HG03575 (cell line): ENCODE results near the gene MAN2B2.

ENCODE experiments used
- ATAC-seq: cut with Tn5 transposase; IDR thresholded peaks from one replicate; pipeline ENCODE4 v1.9.1; 2021; ENCODE audit not compliant: unreplicated experiment, insufficient number of reproducible peaks, low FRiP score; ENCODE audit errors: extremely low read depth

The MAN2B2 gene

DNA sequence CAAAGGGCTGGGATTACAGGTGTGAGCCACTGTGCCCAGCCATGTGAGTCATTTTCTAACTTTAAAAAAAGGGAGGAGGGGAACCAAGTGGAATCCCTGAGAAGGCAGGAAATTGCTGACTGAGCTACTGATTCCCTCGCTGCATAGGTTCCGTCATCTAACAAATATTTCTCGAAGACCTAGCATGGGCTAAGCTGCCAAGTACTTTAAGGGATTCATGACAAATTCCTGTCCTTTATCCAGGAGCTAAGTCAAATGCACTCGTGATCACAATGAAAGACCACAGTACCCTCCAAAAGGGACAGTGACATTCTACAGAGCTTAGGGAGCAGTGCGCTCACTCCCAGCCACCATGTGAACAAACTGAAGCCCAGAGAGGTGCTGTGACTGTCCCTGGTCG is 33.2 kb upstream of the MAN2B2 start:
- ATAC-seq: no peak

DNA sequence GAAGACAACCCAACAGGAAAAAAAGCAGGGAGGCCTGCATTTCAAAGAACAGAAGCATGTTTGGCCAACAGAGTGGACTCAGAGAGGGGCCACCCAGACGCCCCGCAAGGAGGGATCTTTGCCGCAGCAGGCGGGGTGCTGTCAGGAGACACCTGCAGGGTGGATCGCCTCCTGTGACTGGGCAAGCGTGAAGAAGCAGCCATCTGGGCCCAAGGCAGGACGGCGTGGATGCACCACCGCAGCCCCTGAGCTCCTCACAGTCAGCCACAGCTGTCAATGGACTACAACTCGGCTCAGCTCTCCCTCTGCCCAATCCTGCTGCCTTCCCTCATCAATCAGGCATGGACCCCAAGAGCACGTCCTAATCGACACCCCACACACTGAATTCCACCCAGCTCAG is 32.0 kb upstream of the MAN2B2 start:
- ATAC-seq: no peak

DNA sequence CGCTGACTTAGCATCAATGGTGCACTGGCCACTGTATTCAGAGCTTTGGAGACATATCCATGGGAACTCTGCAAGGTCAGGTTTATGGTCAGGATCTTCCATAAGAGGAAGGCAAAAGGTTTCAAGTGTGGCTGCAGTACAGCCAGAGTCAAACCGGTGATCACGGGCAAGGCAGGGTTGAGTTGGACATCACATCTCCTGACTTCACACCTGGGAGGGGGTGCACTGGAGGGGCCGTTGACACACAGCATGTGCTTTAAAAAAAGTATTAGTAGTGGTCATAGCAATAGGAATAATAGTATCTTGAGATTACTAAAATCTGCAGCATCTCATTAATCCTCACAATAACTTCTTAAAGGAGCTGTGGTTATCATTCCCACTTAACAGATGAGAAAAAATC is 28.9 kb upstream of the MAN2B2 start:
- ATAC-seq: no peak

DNA sequence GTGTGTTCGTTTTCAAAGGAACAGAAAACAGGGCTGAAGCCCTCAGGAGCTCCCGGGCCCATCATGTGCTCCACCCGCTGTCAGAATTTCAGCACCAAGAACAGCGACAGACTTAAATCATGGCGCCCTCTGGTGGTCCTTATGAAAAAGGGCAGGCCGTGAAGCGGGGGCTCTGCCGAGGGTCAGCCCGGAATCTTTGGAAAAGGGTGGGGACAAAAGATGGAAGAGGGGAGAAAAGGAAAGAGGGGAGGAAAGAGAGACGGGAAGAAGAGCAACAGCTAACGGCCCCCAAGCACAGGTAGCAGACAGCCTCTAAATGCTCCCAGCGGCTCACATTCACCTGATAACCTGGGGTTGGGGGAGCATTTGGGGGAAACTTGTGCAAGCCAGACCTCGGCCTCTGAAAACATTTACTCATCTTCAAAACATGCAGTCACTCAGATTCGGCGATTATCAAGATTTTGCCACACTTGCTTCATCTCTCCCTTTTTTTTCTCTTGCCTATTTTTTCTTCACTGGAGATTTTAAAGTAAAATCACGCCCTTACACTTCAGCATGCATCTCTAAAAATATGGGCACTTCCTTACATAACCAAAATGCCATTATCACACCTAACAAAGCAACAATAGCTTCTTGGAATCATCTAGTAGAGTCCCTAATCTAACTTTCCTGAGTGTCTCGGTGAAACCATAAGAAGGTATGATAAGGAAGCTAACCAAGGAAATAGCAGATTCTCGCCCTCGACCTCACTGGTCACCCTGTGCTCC is 28.1 kb upstream of the MAN2B2 start:
- ATAC-seq: no peak

DNA sequence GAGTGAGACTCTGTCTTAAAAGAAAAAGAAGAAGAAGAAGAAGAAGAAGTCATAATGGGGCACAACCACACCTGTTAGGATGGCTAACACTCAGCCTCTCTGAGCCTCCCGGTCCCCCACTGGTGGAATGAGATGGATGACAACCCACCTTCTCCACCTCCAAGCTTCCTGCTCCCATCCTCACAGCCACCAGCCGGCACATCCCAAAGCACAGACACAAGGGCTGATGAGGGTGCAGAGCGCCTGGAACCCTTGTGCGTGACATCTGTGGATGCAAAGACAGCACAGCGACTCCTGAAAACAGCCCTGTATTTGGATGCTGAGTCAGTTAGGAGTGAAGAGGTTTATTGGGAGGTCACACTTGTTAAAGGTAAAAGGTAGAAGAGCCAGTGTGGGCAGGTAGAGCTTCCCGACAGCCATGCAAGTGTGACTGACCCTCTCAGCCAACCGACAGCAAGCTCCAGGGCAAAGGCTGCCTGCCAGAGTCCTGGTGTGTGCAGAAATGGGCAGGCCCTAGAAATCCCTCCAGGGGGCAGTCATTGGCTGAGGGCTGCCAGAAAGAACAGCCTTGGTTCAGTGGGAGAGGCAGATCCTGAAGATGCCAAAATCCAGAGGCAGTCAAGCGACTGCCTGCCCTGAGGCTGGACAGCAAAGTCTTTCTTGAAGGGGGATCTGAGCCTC is 26.6 kb upstream of the MAN2B2 start:
- ATAC-seq: no peak

DNA sequence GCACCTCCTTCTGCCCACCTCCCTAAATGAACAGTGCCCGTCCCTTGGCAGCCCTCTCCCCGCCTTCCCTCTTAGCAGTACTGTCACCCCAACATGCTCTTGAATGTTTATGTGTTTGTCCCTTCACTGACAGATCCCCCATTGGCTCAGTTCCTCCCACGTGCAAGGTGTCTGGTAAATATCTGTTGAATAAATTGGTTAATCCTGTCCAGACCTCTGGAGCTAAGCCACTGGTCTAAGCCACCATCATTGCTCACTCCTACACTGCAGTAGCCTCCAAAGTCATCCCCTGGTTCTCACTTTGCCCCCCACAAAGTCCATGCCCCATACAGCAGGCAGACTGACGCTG is 26.1 kb upstream of the MAN2B2 start:
- ATAC-seq: no peak

DNA sequence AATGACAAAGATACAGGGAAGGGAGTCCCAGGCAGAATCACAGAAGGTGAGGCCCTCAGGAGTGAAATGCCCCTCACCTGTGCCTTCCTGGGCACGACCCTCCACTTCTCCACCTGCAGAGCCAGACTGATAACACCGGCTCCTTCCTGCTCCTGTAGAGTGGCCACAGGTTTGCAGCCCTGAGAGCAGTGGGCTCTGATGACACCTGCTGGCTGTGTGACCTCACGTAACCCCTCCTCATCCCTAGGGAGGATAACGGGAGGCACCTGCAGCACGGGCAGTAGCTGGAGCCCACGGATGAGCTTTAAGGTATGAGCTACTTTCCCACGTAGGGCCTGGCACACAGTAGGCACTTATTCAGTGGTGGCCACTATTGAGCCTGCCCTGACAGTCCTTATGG is 25.5 kb upstream of the MAN2B2 start:
- no peak for ATAC-seq

DNA sequence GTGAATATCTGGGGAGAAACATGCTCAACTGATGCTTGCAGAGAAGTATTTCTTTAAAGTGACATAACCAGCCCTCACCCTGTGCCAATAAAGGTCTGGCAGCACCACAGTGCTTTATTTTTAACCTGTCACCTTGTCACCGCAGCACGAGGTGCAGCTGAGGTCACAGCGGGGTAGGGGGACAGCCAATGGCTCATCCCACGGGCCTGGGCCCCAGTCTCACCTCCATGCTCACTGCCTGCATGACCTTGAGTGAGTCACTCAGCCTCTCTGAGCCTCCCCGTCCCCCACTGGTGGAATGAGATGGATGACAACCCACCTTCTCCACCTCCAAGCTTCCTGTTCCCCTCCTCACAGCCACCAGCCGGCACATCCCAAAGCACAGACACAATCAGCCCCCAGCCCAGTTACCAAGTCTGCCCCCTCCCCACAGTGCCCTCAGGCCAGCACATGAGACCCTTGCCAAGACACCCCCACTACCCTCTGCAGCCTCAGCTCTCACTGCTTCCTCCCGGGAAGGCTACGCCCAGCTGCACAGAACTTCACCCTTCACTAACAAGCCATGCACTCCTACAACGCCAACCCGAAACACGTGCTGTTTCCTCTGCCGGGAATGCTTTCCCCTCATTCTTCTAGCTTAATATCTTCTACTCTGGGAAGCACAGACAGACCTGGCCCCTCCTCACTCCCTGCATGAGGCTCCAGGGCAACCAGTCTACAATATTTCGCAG is 24.9 kb upstream of the MAN2B2 start:
- ATAC-seq: no peak

DNA sequence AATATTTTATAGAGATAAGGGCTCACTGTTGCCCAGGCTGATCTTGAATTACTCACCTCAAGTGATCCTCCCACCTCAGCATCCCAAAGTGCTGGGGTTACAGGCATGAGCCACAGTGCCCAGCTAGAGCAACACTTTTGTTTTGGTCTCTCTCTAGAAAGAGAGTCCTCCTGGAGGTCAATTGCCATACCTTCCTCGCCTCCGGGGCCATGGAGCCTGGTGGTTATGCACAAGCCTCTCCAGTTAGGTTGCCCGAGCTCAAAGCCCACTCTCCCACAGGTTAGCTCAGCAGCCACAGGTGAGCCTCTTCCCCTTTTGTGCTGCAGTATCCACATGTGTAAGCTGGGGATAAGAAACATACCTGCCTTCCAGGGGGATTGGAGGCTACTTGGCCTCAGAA is 24.2 kb upstream of the MAN2B2 start:
- no peak for ATAC-seq

DNA sequence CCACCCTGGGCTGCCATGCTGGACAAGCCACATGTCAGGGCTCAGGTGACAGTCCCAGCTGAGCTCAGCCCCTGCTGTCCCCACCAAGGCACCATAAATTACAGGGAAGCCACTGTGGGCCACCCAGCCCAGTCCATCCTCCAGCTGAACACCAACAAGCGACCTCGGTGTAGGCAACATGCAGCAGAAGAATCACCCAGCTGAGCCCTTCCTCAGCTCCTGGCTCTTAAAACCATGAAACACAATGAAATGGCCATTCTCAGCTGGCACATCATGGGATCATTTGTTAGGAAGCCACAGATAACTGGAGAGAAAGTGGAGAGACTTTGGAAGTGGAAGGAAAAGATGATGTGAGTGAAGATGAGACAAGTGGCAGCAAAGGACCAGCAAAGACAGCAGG is 23.3 kb upstream of the MAN2B2 start:
- ATAC-seq: no peak

DNA sequence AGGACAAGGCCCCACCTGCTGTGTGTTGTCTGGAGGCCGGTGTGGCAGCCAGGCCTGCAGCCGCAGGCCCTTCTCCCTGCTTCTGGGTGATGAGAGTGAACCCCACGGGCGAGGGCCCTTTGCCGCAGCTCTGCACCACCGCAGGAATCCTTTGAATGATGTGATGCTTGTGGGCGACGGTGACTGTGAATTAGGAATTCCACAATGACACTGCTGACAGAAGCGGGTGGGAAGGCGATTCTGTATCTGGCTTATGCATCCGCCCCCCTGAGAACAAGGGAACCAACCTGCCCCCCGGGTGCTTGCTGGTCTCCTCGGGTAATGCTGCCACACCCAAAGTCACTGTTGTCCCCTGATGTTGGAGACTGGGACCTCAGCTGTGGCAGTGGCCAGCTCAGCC is 19.5 kb upstream of the MAN2B2 start:
- ATAC-seq: no peak

DNA sequence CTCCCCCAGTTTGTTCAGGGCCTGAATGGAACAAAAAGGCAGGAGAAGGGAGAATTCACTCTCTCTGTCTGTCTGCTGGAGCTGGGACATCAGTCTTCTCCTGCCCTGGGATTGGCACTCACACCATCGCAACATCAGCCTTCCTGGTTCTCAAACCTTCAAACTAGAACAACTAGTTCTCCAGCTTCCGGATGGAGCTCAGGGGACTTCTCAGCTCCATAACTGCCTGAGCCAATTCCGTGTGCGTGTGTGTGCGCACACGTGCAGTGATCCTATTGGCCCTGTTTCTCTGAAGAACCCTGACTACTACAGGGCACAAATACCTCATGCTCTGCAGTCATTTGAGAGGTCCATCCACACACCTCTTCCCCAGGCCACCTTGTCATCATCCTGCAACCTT is 18.7 kb upstream of the MAN2B2 start:
- ATAC-seq: no peak

DNA sequence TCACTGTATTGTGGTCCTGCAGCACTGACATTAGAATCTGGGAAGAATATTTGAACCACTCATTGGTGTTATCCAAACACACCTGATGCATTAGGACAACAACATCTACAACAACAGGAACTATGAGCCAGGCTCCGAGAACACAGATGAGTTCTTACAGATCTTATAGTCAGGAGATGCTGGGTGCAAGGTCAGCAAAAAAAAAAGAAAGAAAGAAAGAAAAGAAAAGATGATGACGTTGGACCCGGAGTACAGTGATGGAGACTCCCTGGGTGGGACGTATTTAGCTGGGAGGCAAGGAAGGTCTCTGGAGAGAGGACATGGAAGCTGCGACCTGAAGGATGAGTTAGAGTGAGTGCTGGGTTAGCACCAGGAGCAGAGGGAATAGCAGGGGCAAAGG is 17.8 kb upstream of the MAN2B2 start:
- ATAC-seq: no peak

DNA sequence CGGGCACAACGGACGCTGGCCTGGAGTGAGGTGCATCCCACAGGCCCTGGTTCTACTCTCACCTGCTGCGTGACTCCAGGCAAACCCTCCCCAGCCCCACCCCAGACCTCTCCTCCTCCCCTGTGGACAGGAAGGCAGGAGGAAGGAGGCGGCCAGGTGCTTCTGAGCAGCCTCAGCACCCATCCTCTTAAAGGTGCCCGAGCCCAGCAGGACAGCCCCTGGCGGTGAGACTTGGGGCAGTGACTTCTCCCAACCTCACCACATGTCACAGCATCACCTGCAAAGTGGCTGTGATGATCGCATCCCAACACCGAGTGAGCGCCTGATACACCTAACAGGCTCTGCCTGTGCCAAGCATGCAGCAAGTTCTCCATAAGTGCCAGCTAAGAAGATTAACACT is 17.1 kb upstream of the MAN2B2 start:
- no peak for ATAC-seq

DNA sequence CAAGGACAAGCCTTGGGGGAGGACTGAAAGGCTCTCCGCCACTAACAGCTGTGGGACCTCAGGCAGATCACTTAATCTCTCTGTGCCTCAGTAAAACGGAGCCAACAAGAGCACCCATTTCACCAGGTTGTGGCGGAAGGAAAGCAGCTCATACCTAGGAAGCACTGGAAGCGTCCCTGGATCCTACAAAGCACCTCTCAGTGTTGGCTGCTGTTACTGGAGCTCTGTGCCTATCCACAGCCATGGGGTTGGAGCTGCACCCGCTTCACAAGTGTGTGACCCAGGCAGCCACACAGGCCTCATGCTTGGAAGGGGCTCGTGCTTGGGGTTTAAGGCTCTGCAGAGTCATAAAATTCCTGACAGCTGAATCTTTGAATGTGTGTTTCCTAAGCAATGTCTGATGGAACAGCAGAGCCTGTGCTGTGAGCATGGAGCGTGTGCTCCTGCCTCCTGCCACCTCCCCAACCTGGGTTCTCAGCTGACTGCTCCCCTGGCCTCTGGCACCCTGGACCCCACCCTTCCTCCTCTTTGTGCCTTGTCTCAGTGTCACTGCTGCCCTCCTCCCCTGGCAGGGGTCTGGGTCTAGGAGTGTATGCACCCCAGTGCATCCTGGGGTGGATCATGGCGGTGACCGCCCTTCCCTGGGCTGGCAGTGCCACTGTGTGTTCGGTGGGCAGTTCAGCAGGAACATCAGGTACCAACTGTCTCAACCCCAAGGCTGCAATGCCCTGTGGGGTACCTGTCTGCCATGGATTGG is 14.4 kb upstream of the MAN2B2 start:
- no peak for ATAC-seq

DNA sequence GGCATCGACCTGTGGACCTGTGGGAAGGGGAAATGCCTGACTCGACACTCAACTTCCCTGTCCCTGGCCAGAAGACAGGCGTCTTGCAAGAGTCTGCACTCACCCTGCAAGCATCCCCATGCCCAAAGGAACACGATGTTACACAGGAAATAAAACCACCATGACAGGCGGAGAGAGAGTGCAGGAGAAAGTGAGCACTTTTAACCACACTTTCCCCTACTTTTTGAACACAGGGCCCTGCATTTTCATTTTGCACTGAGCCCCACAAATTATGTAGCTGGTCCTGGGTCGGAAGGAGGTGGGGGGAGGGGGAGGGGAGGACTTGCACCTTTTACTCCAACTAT is 13.8 kb upstream of the MAN2B2 start:
- ATAC-seq: no peak

DNA sequence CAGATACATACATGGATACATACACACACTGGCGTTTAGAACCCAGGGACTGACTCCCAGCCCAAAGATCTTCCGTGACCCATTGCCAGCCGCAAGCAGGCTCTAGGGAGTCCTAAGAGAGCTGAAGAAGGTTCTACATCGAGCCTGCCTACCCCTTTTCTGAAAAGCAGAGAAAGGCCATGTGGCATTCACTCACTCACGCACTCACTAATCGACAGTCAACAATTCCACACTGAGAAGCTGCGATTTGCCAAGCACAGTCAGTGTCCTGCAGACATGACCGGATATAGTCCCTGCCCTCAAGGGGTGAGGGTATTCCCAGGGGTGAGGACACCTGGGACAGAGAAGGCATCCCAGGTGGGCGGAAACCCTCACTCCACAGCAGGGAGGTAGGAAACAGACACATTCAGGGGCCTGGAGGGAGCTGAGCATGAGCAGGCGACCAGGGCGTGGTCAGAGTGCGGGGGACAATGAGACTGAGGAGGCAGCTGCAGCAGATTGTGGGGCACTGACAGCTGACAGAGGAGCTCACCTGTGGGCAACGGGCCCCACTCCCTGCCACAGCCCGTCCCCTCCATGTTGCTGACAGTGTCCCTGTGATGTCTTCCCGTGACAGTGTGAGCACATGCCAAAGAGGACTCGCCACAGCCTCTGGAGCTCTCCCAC is 13.2 kb upstream of the MAN2B2 start:
- no peak for ATAC-seq

DNA sequence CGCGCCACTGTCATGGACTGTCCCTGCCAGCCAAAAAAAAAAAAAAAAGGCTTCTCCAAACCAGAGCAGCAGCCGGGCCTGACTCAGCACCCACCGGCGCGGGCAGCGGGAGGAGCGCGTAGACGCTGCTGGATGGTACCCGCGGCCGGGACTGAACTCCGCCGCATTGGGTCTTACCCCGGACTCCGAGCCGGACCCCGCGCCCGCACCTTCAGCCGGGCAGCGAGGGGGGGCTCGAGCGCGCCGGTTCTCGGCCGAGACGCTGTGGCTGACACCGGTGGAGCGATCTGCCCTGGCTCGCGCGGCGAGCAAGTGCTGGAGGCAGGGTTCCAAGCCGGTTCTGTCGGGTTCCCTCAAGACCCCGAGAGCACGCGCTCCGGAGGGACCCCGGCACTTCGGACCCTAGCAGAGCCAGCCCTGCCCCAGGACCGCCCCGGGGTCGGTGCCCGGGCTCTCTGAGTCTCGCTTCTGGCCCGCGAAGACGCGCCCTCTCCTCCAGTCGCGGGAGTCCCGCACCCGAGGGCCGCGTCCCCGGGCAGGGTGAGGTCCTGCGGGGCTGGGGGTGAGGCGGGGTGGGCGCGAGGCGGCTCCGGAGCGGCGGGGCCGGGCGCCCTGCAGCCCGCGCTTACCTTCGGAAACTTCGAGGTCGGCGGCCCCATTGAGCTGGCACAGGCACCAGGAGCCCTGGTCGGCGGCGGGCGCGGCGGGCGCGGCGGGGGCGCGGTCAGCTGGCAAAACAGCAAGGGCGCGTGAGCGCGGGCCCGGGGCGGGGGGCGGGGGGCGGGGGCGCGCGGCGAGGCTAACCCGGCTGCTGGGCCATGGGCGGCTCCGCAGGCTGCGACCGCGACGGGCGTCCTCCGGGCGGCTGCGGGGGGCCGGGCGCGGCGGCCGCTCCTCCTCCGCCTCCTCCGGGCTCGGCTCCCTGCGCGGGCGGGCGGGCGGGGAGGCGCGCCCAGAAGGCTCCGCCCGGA is 11.8 kb upstream of the MAN2B2 start:
- ATAC-seq: no peak
